ENCODE results near the gene TOM1L2. TPM values are rescaled to one million over a fixed set of nuclear protein-coding genes. Genes with fewer than 3 reads are reported as not detected.
A peak's percentile ranks its signal among the peaks of the same experiment; 100 is the strongest.

The TOM1L2 gene
- total and polyA plus RNA-seq, 12 donors: 46.4 to 331 (median 273) TPM

- WGBS, 2 donors: 93 to 95% methylated on average over 13 of the region's 13 CpGs
- no peaks in the 10 kb centered on the region for H3K27me3 ChIP-seq
- DNase-seq (no peak), ATAC-seq (no peak)
- no peak overlapping the region for H3K4me3 ChIP-seq
- H3K36me3 ChIP-seq: peaks cover 0 to 67% (median 19%) of the 10 kb centered on the region in 9 donors
- peak overlapping the region in 2 of 10 donors; percentile 9 to 15 for H3K27ac ChIP-seq
- TF ChIP-seq CTCF (IDR thresholded peaks at IDR 0.05): no peak
- intact Hi-C loops (cut with DNase I): loop anchor here in 1 of 10 donors (5.0 kb wide), 1 partner anchor 114 kb away; the partner anchor contains the start of gene RAI1
- H3K9me3 ChIP-seq: no peaks in the 10 kb centered on the region
- peaks cover 14 to 53% (median 30%) of the 10 kb centered on the region in 9 donors for H3K4me1 ChIP-seq
Measured at GRCh38 chr17:17796787-17797061, 175.5 kb downstream of the TOM1L2 start.

GRCh38 chr17:17795946-17796786 is 176.0 kb downstream of the TOM1L2 start:
- WGBS, 2 donors: 95 to 97% methylated on average over 40 of the region's 40 CpGs

GRCh38 chr17:17795296-17795695 is 176.9 kb downstream of the TOM1L2 start:
- no peak for TF ChIP-seq CTCF (IDR thresholded peaks at IDR 0.05)
- H3K9me3 ChIP-seq: no peaks in the 10 kb centered on the region
- H3K4me3 ChIP-seq: no peak overlapping the region
- ATAC-seq (no peak), DNase-seq (no peak)
- peaks cover 22 to 62% (median 44%) of the 10 kb centered on the region in 9 donors for H3K4me1 ChIP-seq
- intact Hi-C loops (cut with DNase I): loop anchor here in 1 of 10 donors (5.0 kb wide), 1 partner anchor 113 kb away; the partner anchor contains the start of gene RAI1
- H3K27me3 ChIP-seq: no peaks in the 10 kb centered on the region
- peaks cover 0 to 67% (median 19%) of the 10 kb centered on the region in 9 donors for H3K36me3 ChIP-seq
- WGBS, 2 donors: 88 to 97% methylated on average over 11 to 12 of the region's 12 CpGs
- H3K27ac ChIP-seq: no peak overlapping the region

More at GRCh38 chr17:17795946-17796786, 176.0 kb downstream of the TOM1L2 start:
- ATAC-seq: no peak
- no peak for TF ChIP-seq CTCF (IDR thresholded peaks at IDR 0.05)
- no peaks in the 10 kb centered on the region for H3K9me3 ChIP-seq
- no peak overlapping the region for H3K27ac ChIP-seq
- H3K4me1 ChIP-seq: peaks cover 20 to 58% (median 35%) of the 10 kb centered on the region in 9 donors
- DNase-seq: no peak
- peaks cover 0 to 67% (median 19%) of the 10 kb centered on the region in 9 donors for H3K36me3 ChIP-seq
- intact Hi-C loops (cut with DNase I): loop anchor here in 1 of 10 donors (5.0 kb wide), 1 partner anchor 114 kb away; the partner anchor contains the start of gene RAI1
- H3K27me3 ChIP-seq: no peaks in the 10 kb centered on the region
- H3K4me3 ChIP-seq: no peak overlapping the region

GRCh38 chr17:17794382-17794781 is 177.8 kb downstream of the TOM1L2 start:
- Histone ChIP-seq H3K27me3 (no peaks in the 10 kb centered on the region), H3K9me3 (no peaks in the 10 kb centered on the region), H3K4me1 (peaks cover 28 to 64% (median 51%) of the 10 kb centered on the region in 9 donors), H3K4me3 (no peak overlapping the region), H3K27ac (peak overlapping the region in 2 of 10 donors; percentile 9 to 75), H3K36me3 (peaks cover 0 to 63% (median 19%) of the 10 kb centered on the region in 9 donors)
- no peak for TF ChIP-seq CTCF (IDR thresholded peaks at IDR 0.05)
- DNase-seq: no peak
- ATAC-seq: no peak
- intact Hi-C loops (cut with DNase I): loop anchor here in 3 of 10 donors (5.0 kb wide), 2 partner anchors 107 to 112 kb away; partner anchors contain the start of gene RAI1 (in 2 of the 3)
- WGBS, 2 donors: 92 to 94% methylated on average over 31 of the region's 31 CpGs

Small RNA genes within 50 kb of the gene (microRNA-seq; reads per million reads assigned to microRNA genes)
- gene MIR33B (5.4 to 12.8 reads per million in 2 donors), gene MIR6777 (0 reads per million in 2 donors)

Other genes with a start within 250 kb of the TOM1L2 start
- gene SREBF1, start 135.4 kb downstream of the TOM1L2 start, total RNA-seq: 10 to 100 TPM in 8 of 10 donors, 1 to 10 TPM in 2; 9.0 to 44.1 (median 16.4) TPM
- 10 to 100 TPM; 49.0 to 61.2 TPM for gene SREBF1, start 135.4 kb downstream of the TOM1L2 start, polyA plus RNA-seq
- gene DRC3, start 462 bp upstream of the TOM1L2 start, total RNA-seq: 1 to 10 TPM; 1.1 to 2.6 (median 2.0) TPM
- 1 to 10 TPM in 1 of 2 donors, under 1 TPM in 1; 0.55 to 3.0 TPM for gene DRC3, start 462 bp upstream of the TOM1L2 start, polyA plus RNA-seq
- gene ATPAF2, start 66.8 kb upstream of the TOM1L2 start, total RNA-seq: 10 to 100 TPM; 32.6 to 43.5 (median 37.4) TPM
- 10 to 100 TPM; 21.5 to 55.8 TPM for gene ATPAF2, start 66.8 kb upstream of the TOM1L2 start, polyA plus RNA-seq
- gene GID4, start 67.0 kb upstream of the TOM1L2 start, total RNA-seq: 10 to 100 TPM; 14.6 to 23.7 (median 17.3) TPM
- 1 to 10 TPM; 7.0 to 9.5 TPM for gene GID4, start 67.0 kb upstream of the TOM1L2 start, polyA plus RNA-seq
- 10 to 100 TPM; 18.1 to 23.3 (median 20.9) TPM for gene DRG2, start 115.5 kb upstream of the TOM1L2 start, total RNA-seq
- 10 to 100 TPM; 28.4 to 44.3 TPM for gene DRG2, start 115.5 kb upstream of the TOM1L2 start, polyA plus RNA-seq
- under 1 TPM in 7 of 10 donors, not detected in 3; 0.11 to 0.58 (median 0.26) TPM for gene MYO15A, start 136.4 kb upstream of the TOM1L2 start, total RNA-seq
- 1 to 10 TPM in 1 of 2 donors, under 1 TPM in 1; 0.35 to 1.2 TPM for gene MYO15A, start 136.4 kb upstream of the TOM1L2 start, polyA plus RNA-seq
- 100 to 1,000 TPM; 163 to 208 (median 194) TPM for gene ALKBH5, start 211.4 kb upstream of the TOM1L2 start, total RNA-seq
- 10 to 100 TPM; 72.6 to 80.3 TPM for gene ALKBH5, start 211.4 kb upstream of the TOM1L2 start, polyA plus RNA-seq

Measured in heart right ventricle (tissue), 16 donors.